Colonic mucosa (tissue), 4 donors: Measurements from ENCODE around the gene GPI. TPM values are rescaled to one million over a fixed set of nuclear protein-coding genes. Genes with fewer than 3 reads are reported as not detected.
"Not testable (repeated sequence)": the region's sequence is repeated elsewhere in the genome, so short reads cannot be mapped to it uniquely, and the experiment has no call there.

Source experiments
- DNase-seq: peaks from one replicate; pipeline ENCODE4 v3.0.0-alpha.2; 2020
- H3K27ac ChIP-seq: fragments of 200-600 bp; one replicate; pipeline ENCODE4 v1.8.0; 2021
- H3K27me3 ChIP-seq: fragments of 200-600 bp; one replicate; pipeline ENCODE4 v1.8.0; 2021
- H3K36me3 ChIP-seq: fragments of 200-600 bp; one replicate; pipeline ENCODE4 v1.8.0; 2021
- H3K4me1 ChIP-seq: fragments of 200-600 bp; one replicate; pipeline ENCODE4 v1.8.0; 2021; ENCODE audit warnings: mild to moderate bottlenecking
- H3K4me3 ChIP-seq: fragments of 200-600 bp; one replicate; pipeline ENCODE4 v1.8.0; 2021
- H3K9ac ChIP-seq, 2 donors: one replicate each; pipeline ENCODE4 v1.7.0; 2013; ENCODE audit warnings: control low read depth in 2 of 2, low read depth in 2 of 2, low read length in 2 of 2
- H3K9me3 ChIP-seq: fragments of 200-600 bp; one replicate; pipeline ENCODE4 v1.8.0; 2021
- CTCF ChIP-seq: fragments of 200-600 bp; IDR thresholded peaks from one replicate; pipeline ENCODE4 v1.8.0; 2022; ENCODE audit warnings: antibody characterized with exemption, mild to moderate bottlenecking
- intact Hi-C: fragments of 100-400 bp; cut with DNase I; formaldehyde crosslinking; loops from one replicate; pipeline ENCODE4 v1.14.1; 2022
- total RNA-seq, 2 donors: library from RNA; stranded (reverse); fragmentation: NEBNext Ultra II Directional in 1 of 2; extraction: Animal tissue kit (Norgen Biotek cat#: 25700) in 1 of 2; gene quantifications; one replicate each; pipeline ENCODE4 v1.2.1, GENCODE V29; 2021
- donor health status: healthy.
- donor health status: DM: no; HTN: no; CAD: no.
- donor health status: DM: no; HTN: no; CAD: no.

Gene GPI
- total RNA-seq, 2 donors from 2014 or later = 470 to 592 TPM

GRCh38 chr19:34325181-34325580, 39.8 kb upstream of the GPI start:
- Histone ChIP-seq H3K4me3 (no peak overlapping the region), H3K9ac (no peak overlapping the region), H3K27ac (no peak overlapping the region), H3K4me1 (no peaks in the 10 kb centered on the region), H3K9me3 (no peaks in the 10 kb centered on the region), H3K36me3 (peaks cover 6% of the 10 kb centered on the region), H3K27me3 (no peaks in the 10 kb centered on the region)
- TF ChIP-seq CTCF = no peak
- intact Hi-C loops = no loop called here
- no peak for DNase-seq

- Histone ChIP-seq H3K36me3 (peaks cover 6% of the 10 kb centered on the region), H3K27ac (no peak overlapping the region), H3K4me1 (no peaks in the 10 kb centered on the region), H3K4me3 (no peak overlapping the region), H3K9ac (no peak overlapping the region), H3K27me3 (no peaks in the 10 kb centered on the region), H3K9me3 (no peaks in the 10 kb centered on the region)
- TF ChIP-seq CTCF = no peak
- intact Hi-C loops = no loop called here
- DNase-seq = no peak
Observed at GRCh38 chr19:34325981-34326787, 38.8 kb upstream of the GPI start.

- Histone ChIP-seq H3K9me3 (no peaks in the 10 kb centered on the region), H3K27me3 (no peaks in the 10 kb centered on the region), H3K36me3 (peaks cover 6% of the 10 kb centered on the region), H3K27ac (no peak overlapping the region), H3K4me1 (no peaks in the 10 kb centered on the region), H3K4me3 (no peak overlapping the region), H3K9ac (no peak overlapping the region)
- intact Hi-C loops = no loop called here
- no peak for TF ChIP-seq CTCF
- no peak for DNase-seq
Observed at GRCh38 chr19:34327851-34328250, 37.1 kb upstream of the GPI start.

DNA sequence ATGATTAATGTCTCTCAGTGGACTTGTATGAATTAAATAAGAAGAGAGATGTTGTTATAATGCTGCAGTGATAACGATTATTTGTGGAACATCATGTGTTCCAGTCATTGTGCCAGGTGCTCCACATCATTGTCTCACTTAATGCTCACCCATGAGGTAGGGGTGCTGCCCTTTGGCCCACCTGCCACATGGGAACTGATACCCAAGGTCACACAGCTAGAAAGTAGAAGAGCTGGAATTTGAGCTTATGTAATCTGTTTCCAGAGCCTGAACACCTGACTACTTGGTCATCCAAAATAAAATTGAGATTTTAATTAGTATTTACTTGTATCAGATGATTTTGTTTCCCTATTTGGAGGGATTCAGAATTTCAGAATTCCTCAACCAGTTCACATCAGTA, 36.0 kb upstream of the GPI start:
- no peak for DNase-seq
- no peaks in the 10 kb centered on the region for H3K27me3 ChIP-seq
- no peaks in the 10 kb centered on the region for H3K4me1 ChIP-seq
- H3K9ac ChIP-seq = no peak overlapping the region
- H3K9me3 ChIP-seq = no peaks in the 10 kb centered on the region
- TF ChIP-seq CTCF = no peak
- H3K36me3 ChIP-seq = peaks cover 6% of the 10 kb centered on the region
- intact Hi-C loops = no loop called here
- H3K4me3 ChIP-seq = no peak overlapping the region
- H3K27ac ChIP-seq = no peak overlapping the region

DNA sequence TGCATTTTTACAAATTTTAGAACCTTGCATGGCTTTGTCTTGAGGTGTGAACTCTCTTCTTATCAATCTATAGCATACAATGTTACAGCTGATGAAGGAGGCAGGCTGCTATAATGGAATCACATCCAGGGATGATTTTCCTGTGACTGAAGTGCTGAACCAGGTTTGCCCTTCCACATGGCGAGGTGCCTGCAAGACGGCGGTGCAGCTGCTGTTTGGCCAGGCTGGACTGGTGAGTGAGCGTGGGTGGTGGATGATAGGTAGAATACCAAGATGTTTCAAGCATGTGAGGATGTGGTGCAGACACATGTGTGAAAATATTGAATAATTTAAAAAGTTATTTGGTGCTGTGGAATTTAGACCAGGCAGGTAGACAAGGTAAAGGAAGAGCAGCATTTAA, 34.9 kb upstream of the GPI start:
- no peak overlapping the region for H3K9ac ChIP-seq
- H3K36me3 ChIP-seq = peaks cover 6% of the 10 kb centered on the region
- DNase-seq = no peak
- no peaks in the 10 kb centered on the region for H3K27me3 ChIP-seq
- H3K27ac ChIP-seq = no peak overlapping the region
- intact Hi-C loops = no loop called here
- H3K9me3 ChIP-seq = no peaks in the 10 kb centered on the region
- TF ChIP-seq CTCF = no peak
- H3K4me3 ChIP-seq = no peak overlapping the region
- H3K4me1 ChIP-seq = no peaks in the 10 kb centered on the region

GRCh38 chr19:34330596-34330995, 34.4 kb upstream of the GPI start:
- H3K9ac ChIP-seq, DNase-seq, H3K9me3 ChIP-seq, H3K4me3 ChIP-seq, H3K27me3 ChIP-seq, intact Hi-C loops, H3K4me1 ChIP-seq, H3K36me3 ChIP-seq, H3K27ac ChIP-seq: not testable (repeated sequence)

GRCh38 chr19:34331596-34331995, 33.4 kb upstream of the GPI start:
- intact Hi-C loops, DNase-seq, H3K27ac ChIP-seq: not testable (repeated sequence)

More at GRCh38 chr19:34331596-34331995, 33.4 kb upstream of the GPI start:
- H3K9me3 ChIP-seq, H3K9ac ChIP-seq, H3K27me3 ChIP-seq, H3K4me3 ChIP-seq, H3K36me3 ChIP-seq, H3K4me1 ChIP-seq: not testable (repeated sequence)
